HG03175 (cell line): Measurements from ENCODE around the gene NPDC1.
A peak's percentile ranks its signal among the peaks of the same experiment; 100 is the strongest.
"Not testable (repeated sequence)": the region's sequence is repeated elsewhere in the genome, so short reads cannot be mapped to it uniquely, and the experiment has no call there.

Experiments used
- ATAC-seq: cut with Tn5 transposase; IDR thresholded peaks from one replicate; pipeline ENCODE4 v1.9.1; 2021; ENCODE audit warnings: mild to moderate bottlenecking, moderate library complexity; ENCODE audit not compliant: unreplicated experiment

Gene NPDC1

DNA sequence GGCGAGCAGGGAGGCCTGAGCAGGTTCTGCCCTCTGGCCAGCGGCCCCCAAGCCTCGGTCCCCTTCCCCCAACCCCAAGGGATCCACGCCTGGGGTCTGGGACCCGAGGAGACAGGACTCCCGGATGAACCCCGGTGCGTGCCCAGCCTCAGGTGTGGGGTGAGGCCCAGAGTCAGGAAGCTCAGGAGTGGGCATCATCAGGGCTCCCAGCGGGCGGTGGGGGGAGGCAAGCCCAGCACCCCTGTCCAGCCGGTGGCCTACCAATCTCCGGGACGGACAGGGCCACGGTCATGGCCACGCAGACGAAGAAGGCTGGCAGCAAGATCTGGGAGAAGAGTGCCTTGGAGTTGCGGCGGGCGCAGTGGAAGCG lies 32.4 kb downstream of the NPDC1 start:
- no peak for ATAC-seq

DNA sequence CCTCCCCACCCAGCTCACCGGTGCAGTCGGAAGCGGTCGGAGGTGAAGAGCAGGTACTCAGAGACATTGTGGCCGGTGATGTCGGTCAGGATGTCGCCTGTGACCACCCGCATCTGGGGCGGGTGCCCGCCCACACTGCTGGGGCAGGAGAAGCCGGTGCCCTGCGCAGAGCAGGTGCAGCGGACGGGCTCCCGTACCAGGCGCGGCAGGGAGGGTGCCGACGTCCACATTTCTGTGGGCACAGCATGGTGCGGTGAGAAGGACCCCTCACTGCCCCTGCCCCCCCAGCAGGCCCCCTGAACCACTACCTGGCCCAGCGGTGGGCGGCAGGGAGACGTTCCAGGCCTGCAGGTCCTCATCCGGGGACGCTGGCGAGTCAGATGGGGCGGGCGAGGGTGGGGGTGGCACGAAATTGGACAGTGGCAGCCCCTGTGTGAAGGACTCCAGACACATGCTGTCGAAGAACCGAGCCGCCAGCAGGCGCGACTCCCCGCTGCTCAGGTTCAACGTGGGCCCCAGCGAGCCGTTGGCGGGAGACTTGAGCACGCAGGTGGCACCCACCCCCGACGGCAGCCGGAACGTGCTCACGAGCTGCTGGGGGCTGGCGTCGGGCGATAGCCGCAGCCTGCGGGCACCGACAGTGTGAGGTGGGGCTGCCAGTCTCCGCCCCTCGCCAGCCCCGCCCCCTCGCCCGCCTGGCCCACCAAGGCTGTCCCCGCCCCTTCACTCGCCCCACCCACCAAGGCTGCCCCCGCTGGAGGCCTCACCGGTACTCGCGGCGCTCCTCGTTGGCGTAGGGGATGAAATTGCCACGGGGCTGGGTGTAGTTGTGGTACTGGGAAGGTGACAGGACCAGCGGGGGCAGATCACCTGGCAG lies 33.0 kb downstream of the NPDC1 start:
- no peak for ATAC-seq

DNA sequence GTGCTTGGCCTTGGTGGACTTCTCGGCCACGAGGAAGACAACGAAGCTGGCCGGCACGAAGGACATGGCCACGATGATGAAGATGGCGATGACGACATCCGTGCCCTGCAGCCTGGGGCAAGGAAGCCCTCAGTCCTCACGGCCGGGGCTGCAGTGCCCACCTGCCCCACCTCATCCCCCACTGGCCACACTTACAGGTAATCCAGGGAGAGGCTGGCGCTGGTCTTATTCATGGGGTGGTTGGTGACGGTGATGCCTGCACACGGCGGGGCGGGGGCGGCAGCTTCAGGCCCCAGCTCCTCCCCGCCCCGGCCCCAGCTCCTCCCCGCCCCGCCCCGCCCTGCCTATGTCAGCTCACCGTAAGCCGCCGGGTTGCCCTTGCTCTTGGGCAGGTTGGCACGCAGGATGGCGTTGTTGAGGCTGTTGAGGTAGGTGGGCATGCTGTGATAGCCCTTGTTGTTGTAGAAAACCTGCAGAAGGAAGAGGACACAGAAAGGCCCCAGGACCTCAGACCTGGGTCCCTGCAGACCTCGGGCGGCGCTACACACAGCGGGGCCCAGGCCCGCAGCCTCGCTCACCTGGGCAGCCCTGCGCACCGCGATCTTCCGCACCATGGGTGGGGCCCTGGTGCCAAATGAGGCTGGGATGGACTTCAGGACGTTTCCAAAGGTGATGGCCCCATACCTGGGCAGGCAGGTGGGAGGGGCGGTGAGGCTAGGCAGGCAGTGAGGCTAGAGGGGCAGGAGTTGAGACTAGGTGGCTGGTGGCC lies 33.9 kb downstream of the NPDC1 start:
- no peak for ATAC-seq

DNA sequence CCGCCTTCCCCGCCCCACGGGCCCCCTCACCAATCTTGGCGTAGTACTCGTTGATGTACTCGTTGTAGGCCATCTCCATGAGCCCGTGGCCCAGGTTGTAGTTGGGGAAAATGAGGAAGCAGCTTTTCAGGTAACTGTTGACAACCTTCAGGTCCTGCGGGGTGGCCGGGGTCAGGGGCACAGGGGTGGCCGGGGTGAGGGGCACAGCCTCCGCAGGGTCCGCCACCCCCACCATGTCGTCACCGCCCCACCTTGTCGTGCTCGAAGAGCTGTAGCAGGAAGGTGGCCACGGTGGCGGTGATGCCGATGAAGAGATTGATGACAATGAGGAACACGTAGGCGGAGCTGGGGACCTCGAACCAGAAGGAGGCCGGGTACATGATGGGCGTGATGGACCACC lies 34.8 kb downstream of the NPDC1 start:
- no peak for ATAC-seq

DNA sequence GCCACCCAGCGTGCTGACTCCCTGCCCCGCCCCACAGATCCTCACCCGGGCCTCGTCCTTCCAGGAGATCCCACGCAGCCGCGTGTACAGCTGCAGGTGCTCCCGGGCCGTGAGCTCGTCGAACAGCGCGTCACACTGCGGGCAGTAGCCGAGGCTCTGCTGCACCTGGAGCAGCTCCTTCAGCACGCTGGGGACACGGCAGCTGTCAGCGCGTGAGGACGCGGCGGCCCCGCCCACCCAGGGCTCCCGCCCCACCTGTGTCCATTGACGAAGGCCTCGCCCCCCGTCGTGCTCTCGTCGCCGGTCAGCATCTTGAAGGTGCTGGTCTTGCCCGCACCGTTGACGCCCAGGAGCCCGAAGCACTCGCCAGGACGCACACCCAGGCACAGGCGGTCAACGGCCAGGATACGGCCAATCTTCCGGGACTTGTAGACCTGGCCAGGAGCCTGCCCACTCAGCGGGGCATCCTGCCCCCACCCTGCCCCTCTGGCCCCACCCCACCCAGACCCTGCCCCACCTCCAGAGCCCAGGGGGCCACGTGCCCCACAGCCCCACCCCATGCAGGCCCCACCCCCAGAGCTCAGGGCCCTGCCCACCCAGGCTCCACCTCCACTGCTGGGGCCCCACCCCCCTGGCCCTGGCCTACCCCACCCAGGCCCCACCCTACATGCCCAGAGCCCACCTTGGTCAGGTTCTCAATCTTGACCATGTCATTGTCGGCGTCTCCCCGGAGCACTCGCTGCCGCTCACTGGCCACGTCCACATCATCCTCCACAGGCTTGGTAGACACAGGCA lies 35.8 kb downstream of the NPDC1 start:
- ATAC-seq: no peak

DNA sequence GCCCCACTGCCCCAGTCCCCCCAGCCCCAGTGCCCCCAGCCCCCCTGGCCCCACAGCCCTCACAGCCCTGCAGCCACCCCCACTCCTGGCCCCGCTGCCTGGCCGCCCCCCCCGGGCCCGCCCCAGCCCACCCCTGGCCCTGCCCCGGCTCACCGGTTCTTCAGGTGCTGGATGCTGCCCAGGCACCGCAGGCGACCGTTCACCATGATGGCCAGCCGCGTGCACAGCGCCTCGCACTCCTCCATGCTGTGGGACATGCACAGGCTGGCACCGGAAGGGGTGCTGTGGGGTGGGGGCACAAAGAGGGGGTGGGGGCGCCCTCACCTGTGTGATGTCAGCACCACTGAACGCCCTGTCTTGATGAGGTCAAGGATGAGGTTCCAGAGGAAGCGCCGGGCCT lies 36.8 kb downstream of the NPDC1 start:
- ATAC-seq: no peak

DNA sequence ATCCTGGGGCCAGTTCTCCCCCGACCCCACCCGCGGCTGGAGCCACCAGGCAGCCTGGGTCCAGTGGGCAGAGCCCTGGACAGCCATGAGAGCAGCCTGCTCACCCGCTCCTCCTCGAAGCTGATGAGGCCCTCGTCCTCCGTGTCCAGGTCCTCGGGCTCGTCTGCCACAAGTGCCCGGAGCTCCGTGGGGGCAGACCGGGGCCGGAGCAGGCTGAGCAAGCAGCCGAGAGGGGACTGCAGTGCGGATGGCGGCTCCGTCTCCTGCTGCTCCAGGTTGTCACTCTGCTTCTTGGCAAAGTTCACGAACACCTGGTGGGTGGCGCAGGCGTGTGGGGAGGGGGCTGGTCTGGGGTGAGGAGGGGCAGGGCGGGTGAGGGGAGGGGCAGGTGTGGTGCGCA lies 37.7 kb downstream of the NPDC1 start:
- no peak for ATAC-seq

DNA sequence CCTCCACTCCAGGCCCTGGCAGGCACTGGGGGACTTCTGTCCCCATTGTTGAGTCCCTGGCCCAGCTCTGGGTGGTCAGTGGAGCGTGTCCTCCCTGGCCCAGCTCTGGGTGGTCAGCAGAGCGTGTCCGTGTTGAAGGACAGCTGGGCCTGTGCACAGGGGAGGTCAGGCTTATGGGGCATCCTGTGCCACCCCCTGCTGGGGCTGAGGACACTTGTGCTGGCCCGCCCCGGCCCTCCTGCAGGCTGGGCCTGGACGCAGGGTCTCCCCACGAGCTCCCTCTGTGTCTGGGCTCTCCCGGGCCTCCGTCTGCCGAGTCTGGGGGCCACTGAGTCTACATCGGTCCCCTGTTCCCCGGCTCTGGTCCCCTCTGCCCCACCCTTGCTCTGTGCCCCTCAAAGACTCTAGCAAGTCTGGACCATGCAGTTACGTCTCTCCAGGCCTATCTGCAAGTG lies 38.1 kb downstream of the NPDC1 start:
- no peak for ATAC-seq

DNA sequence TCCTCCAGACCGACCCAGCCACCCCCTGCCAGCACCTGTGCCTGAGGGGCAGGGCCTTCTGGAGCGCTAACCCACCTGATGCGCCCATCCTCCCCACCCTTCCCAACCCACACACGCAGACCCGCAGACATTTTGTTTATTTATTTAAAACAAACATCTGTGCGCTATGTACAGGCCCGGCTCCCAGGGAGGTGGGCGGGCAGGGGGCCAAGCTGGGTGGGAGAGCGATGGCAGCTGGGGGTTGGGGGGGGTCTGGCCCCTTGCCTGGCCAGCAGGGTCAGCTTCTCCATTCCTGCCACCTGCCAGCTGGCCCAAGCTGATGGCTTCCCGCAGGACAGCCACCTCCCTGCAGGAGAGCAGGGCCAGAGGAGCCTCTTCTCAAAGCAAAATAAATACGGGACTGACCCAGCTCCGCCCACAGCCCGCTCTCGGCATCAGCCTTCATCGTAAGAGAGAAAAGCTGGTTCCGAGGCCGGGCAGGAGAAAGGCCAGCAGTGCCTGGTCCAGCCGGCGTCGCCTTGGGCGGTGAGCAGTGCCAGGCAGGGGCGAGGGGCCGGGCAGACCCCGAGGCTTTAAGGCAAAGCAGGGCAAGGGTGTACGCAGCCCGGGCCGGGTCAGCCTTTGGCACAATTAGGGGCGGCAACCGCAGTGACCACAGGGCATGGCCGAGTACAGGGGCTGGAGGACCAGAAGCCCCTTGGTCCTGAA lies 38.7 kb downstream of the NPDC1 start:
- ATAC-seq: no peak

DNA sequence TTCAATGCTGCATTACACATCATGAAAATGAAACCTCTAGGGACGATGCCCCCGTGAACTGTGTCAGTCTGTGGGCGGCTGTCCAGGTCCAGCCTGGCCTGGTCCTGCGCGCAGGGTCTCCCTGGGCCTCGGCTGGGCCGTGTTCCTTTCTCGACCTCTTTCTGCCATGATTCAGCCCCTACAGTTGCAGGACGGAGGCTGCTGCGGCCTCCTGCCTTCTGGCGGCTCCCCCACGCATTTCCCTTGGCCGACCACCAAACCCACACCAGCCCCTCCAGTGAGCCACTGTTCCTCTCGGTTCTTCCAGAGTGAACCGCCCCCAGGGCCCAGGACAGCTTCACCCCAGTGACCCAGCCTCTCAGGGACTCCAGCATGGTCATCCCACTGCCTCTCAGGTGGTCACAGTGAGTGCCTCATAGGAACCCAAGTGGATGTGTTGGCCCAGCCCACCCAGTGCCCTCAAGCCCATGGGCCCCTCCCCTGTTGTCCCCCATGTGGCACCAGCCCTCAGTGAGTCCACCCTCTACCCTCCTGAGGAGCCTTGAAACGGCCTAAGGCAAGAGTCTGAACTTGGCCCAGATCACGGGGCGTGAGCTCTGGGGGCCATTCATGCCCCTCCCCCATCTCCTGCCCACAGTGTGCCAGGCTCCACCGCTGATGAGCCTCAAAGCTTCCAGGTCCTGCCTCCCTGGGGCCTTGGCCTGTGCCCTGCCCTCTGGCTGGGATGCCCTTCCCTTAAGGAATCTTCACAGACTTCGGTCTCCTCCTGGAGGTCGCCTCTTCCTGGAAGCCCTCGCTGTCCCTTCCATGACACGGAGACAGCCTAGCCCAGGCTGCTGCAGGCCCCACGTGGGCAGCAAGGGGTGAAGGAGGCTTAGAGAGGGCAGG lies 39.6 kb downstream of the NPDC1 start:
- no peak for ATAC-seq

DNA sequence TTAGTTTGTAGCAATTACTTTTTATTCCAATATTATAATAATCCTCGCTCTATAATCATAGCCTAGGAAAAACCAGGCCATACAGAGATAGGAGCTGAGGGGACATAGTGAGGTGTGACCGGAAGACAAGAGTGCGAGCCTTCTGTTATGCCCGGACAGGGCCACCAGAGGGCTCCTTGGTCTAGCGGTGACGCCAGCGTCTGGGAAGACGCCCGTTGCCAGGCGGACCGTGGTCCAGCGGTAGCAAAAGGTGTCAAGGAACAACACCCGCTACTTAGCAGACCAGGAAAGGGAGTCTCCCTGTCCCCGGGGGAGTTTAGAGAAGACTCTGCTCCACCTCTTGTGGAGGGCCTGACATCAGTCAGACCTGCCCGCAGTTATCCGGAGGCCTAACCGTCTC lies 41.7 kb downstream of the NPDC1 start:
- not testable (repeated sequence) for ATAC-seq

DNA sequence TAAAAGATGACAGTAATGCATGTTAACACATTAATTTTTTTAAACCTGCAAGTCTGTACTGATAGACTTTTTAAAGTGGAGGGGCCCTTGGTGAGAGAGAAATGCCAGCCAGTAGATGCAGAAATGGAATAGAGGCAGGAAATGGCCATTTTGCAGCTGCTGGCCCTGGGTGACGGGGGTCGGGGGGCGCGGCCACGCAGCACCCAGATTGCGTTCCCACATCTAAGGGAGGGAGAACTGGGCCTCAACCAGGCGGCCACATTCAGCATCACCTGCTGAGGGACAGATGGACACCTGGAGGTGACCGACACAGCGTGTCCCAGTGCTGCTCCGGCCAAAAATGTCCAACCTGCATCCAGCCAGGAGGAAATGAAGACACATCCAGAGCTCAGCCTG lies 43.3 kb downstream of the NPDC1 start:
- ATAC-seq: no peak

DNA sequence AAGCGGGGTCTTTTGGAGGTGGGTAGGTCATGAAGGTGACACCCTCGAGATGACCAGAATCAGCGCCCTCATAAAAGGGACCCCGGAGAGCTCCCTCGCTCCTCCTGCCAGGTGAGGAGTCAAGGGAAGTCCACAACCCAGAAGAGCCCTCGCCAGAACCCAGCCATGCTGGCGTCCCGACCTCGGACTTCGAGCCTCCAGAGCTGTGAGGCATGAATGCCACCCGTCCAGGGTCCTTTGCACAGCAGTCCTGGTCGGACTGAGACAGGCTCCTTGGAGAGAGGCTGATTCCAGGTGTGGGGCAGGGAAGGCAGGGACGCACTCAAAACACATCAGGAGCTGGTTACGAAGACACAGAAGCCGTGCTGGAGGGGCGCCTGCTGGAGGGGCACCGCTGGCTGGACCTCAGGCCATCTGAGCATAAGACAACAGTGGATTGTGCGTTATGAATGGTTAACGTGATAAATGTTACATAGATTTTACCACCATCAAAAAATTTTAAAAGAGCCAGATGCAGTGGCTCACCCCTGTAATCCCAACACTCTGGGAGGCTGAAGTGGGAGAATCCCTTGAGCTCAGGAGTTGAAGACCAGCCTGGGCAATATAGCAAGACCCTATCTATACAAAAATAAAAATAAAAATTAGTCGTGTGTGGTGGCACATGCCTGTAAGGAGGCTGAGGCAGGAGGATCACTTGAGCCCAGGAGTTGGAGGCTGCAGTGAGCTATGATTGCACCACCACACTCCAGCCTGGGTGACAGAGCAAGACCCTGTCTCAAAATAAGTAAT lies 43.9 kb downstream of the NPDC1 start:
- ATAC-seq: no peak

DNA sequence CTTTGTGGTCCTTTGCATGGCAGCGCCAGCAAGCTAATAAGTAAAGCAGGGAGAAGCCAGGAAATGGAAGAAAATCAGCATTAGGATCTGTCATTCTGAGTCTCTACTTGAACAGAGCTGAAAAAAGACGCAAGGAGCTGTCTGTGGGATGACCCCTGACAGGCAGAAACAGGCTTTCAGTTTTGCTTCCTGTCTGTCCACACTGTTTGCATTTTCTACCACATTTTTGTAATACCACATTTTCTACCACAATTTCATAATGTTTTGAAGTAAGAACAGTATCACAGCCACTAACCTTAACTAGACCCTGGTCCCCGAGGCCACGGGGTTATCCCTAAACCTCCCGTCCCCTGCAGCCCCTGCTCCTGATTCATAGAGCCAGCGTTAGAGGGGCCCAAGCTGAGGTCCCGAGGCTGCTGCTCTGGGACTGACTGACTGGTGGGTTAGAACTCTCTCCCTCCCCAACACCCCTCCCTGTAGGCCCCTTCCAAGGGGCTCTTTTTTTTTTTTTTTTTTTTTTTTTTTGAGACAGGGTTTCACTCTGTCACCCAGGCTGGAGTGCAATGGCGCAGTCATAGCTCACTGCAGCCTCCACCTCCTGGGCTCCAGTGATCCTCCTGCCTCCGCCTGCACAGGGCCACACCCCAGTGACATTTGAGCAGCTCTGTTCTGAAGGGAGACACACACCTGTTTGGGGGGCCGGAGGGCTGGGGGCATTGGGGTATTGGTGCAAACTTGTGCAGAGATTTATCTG lies 45.6 kb downstream of the NPDC1 start:
- ATAC-seq: peak; percentile 71

DNA sequence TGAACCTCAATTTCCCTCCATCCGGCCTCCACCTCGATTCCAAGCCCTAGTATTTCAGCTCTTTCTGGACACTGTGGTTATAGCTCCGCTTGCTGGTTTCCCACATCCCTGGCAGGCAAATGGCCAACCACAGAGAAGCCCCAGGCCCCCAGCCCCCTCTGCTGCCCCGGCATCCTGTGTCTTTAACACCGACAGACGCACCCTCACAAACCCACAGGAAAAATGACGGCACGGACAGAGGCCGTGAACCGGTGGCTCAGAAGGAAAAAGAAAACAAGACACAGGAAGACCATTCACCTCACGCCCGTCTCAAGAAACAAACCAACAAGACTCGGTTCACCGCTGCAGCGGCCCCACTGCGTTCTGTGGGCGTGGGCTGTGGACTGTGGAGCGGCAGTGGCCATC lies 48.1 kb downstream of the NPDC1 start:
- ATAC-seq: no peak

DNA sequence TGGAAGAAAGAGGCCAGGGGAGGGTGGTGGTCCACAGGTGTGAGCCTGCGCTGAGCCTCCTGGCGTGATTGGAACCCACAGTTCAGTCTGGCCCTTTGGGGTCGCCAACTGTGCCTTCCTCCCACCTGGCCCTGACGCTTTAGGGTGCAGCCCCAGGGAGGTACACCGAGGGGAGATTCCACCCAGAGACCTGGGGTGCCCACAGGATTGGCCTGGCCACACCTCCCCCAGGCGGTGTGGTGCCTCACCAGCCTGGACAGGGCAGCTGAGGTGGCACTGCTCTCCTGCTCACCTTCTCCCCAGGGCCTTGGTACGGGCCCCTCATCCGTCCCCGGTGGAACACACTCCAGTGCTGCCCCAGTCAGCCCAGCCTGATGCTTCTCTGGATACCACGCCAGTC lies 48.6 kb downstream of the NPDC1 start:
- ATAC-seq: no peak

DNA sequence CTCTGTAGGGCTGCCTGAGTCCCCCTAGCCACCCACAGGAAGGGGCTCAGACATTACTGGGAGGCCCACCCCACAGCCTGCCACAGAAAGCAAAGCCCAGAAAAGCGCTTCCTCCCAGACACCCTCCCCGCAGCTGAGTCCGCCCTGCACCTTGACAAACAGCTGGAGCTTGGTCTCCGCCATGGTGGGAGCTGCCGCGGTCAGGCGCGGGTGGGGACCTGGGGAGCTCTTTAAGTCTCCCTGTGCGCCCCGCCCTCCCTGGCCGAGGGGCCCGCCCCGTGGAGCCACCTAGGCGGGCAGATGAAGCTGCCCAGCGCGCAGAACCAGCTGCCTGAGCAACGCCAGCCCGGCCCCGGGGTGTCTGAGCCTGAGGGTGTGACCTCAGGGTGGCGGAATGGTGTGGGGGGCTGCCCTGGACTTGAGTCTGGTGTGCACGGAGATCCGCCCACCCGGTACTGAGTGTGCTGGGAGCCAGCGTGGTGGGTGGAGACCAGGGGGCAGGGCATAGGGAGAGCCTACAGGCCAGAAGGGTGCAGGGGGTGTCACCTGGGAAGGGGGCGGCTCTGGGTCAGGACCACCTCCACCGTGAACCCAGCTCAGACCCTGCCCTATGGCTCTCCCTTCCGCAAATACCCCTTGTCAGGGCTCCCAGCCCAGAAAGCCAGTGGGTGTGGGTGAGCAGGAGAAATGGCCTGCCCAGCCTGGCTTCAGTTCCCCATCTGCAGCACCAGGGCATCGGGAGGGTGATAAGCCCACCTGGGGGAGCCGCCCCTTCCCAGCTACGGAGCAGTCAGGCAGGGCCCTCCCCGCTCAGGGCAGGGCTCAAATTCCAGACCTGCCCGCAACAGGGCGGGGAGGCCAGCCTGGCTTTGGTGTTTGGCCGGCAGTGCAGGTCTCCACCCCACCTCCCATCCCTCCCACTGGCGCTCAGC lies 49.4 kb downstream of the NPDC1 start, which contains the start of gene CLIC3:
Gene CLIC3, minus strand, starts transcription at position 208 of the 932 bp plus-strand sequence. Its CDS starts 25 bp downstream, at position 183.
- no peak for ATAC-seq
